Measurements from ENCODE around the gene TMPRSS12.
"Not testable (repeated sequence)": the region's sequence is repeated elsewhere in the genome, so short reads cannot be mapped to it uniquely, and the experiment has no call there.

The TMPRSS12 gene

GRCh38 chr12:50926932-50927331, 84.2 kb downstream of the TMPRSS12 start:
- DNase-seq (ENCODE audit: low spot score): not testable (repeated sequence)

GRCh38 chr12:50927356-50927755, 84.6 kb downstream of the TMPRSS12 start:
- no peak for DNase-seq (ENCODE audit: low spot score)

- no peak for DNase-seq (ENCODE audit: low spot score)
These were observed 85.1 kb downstream of the TMPRSS12 start for GRCh38 chr12:50927766-50928224.

- no peak for DNase-seq (ENCODE audit: low spot score)
These were observed 85.7 kb downstream of the TMPRSS12 start for GRCh38 chr12:50928392-50928791.

GRCh38 chr12:50929831-50930230, 87.1 kb downstream of the TMPRSS12 start:
- no peak for DNase-seq (ENCODE audit: low spot score)

GRCh38 chr12:50930477-50930876, 87.8 kb downstream of the TMPRSS12 start:
- not testable (repeated sequence) for DNase-seq (ENCODE audit: low spot score)

- no peak for DNase-seq (ENCODE audit: low spot score)
These were observed 90.1 kb downstream of the TMPRSS12 start for GRCh38 chr12:50932787-50933280.

- no peak for DNase-seq (ENCODE audit: low spot score)
These were observed 90.9 kb downstream of the TMPRSS12 start for GRCh38 chr12:50933459-50934124.

- DNase-seq (ENCODE audit: low spot score): no peak
These were observed 91.7 kb downstream of the TMPRSS12 start for GRCh38 chr12:50934371-50934851.

- DNase-seq (ENCODE audit: low spot score): peak; percentile 22
These were observed 92.5 kb downstream of the TMPRSS12 start for GRCh38 chr12:50934981-50935807.

- no peak for DNase-seq (ENCODE audit: low spot score)
These were observed 94.2 kb downstream of the TMPRSS12 start for GRCh38 chr12:50936821-50937530.

All from AG20443 (cell line).